Upper lobe of left lung (tissue), 6 donors: ENCODE results near the gene AKAP8L. TPM values are rescaled to one million over a fixed set of nuclear protein-coding genes. Genes with fewer than 3 reads are reported as not detected.
"Not testable (repeated sequence)": the region's sequence is repeated elsewhere in the genome, so short reads cannot be mapped to it uniquely, and the experiment has no call there.

Source experiments
- ATAC-seq, 2 donors: fragments of 200-7000 bp; cut with Tn5 transposase; one replicate each; pipeline ENCODE4 v1.9.1; 2022; ENCODE audit warnings: mild to moderate bottlenecking in 2 of 2, moderate library complexity in 2 of 2; ENCODE audit not compliant: low FRiP score in 2 of 2
- DNase-seq, 2 donors: peaks; one replicate each; pipeline ENCODE4 v3.0.0-alpha.2; 2019 to 2020
- H3K27ac ChIP-seq, 4 donors: fragments of 200-600 bp; sonication (generic); one replicate each; pipeline ENCODE4 v1.5.1; 2016 to 2019
- H3K27me3 ChIP-seq, 4 donors: fragments of 200-600 bp; sonication (generic); one replicate each; pipeline ENCODE4 v1.5.1; 2017 to 2019
- H3K36me3 ChIP-seq, 4 donors: fragments of 200-600 bp; sonication (generic); one replicate each; pipeline ENCODE4 v1.5.1; 2016 to 2019
- H3K4me1 ChIP-seq, 4 donors: fragments of 200-600 bp; sonication (generic); one replicate each; pipeline ENCODE4 v1.5.1; 2018 to 2019
- H3K4me3 ChIP-seq, 4 donors: fragments of 200-600 bp; sonication (generic); one replicate each; pipeline ENCODE4 v1.5.1; 2017 to 2019; ENCODE audit warnings: mild to moderate bottlenecking in 2 of 4, moderate library complexity in 1 of 4
- H3K9me3 ChIP-seq, 4 donors: fragments of 200-600 bp; sonication (generic); one replicate each; pipeline ENCODE4 v1.5.1; 2018 to 2019
- CTCF ChIP-seq, 6 experiments: fragments of 450-650 bp in 4 of 6; fragments of 200-600 bp in 2 of 6; sonication (generic) in 2 of 6; IDR thresholded peaks; one replicate each; pipeline ENCODE4 v1.5.1; 2016 to 2019; ENCODE audit warnings: antibody characterized with exemption in 6 of 6
- EP300 ChIP-seq, 4 donors: sonication (generic); formaldehyde crosslinking; IDR thresholded peaks; one replicate each; pipeline ENCODE4 v1.5.1; 2017; ENCODE audit warnings: antibody characterized with exemption in 4 of 4, control low read depth in 2 of 4
- POLR2A ChIP-seq, 4 donors: fragments of 450-650 bp; IDR thresholded peaks; one replicate each; pipeline ENCODE4 v1.5.1; 2016 to 2017; ENCODE audit warnings: antibody characterized with exemption in 4 of 4, mild to moderate bottlenecking in 2 of 4
- POLR2AphosphoS5 ChIP-seq, 2 donors: sonication (generic); formaldehyde crosslinking; IDR thresholded peaks; one replicate each; pipeline ENCODE4 v1.5.1; 2017; ENCODE audit warnings: antibody characterized with exemption in 2 of 2
- WGBS, 2 donors: methylation state at CpG; one replicate each; pipeline ENCODE4 v1.1.5; 2017 to 2018; 5-methylcytosine and 5-hydroxymethylcytosine counted together
- total RNA-seq, 6 donors: library from RNA; depleted of rRNA in 4 of 6; stranded (reverse); fragments of >200 nt in 4 of 6; gene quantifications; one replicate each; pipeline versions ENCODE4 v1.1.0 to v1.2.1, GENCODE V29; 2016 to 2021
- donor health status: DM: no; HTN: no; CAD: no; lungs with moderate emphysema.
- donor health status: DM: no; HTN: yes; CAD: no; lungs with severe emphysema.

The AKAP8L gene
- total RNA-seq, 6 donors from 2014 or later: 79.8 to 476 (median 91.2) TPM

GRCh38 chr19:15412832-15413231 is 6.0 kb downstream of the AKAP8L start:
- no peaks in the 10 kb centered on the region for H3K27me3 ChIP-seq
- TF ChIP-seq CTCF (IDR thresholded peaks at IDR 0.05): no peak
- no peak for TF ChIP-seq POLR2AphosphoS5 (IDR thresholded peaks at IDR 0.05)
- TF ChIP-seq EP300 (IDR thresholded peaks at IDR 0.05): no peak
- no peak for TF ChIP-seq POLR2A (IDR thresholded peaks at IDR 0.05)
- WGBS, 2 donors: 61 to 73% methylated on average over 4 of the region's 4 CpGs
- DNase-seq (no peak), ATAC-seq (no peak)
- H3K36me3 ChIP-seq: peaks cover 0 to 23% (median 9%) of the 10 kb centered on the region in 4 donors
- no peaks in the 10 kb centered on the region for H3K9me3 ChIP-seq
- H3K27ac ChIP-seq: no peak overlapping the region
- peaks cover 42 to 57% (median 52%) of the 10 kb centered on the region in 4 donors for H3K4me1 ChIP-seq
- no peak overlapping the region for H3K4me3 ChIP-seq

GRCh38 chr19:15411351-15411750 is 7.4 kb downstream of the AKAP8L start:
- H3K4me1 ChIP-seq: peaks cover 27 to 52% (median 45%) of the 10 kb centered on the region in 4 donors
- DNase-seq: peak in 1 of 2 donors; percentile 45
- not testable (repeated sequence) for ATAC-seq, H3K9me3 ChIP-seq, H3K4me3 ChIP-seq, H3K27me3 ChIP-seq, H3K27ac ChIP-seq
- 82 to 91% methylated on average over 2 of the region's 2 CpGs for WGBS, 2 donors
- peaks cover 0 to 27% (median 9%) of the 10 kb centered on the region in 4 donors for H3K36me3 ChIP-seq

GRCh38 chr19:15404780-15405211 is 14.0 kb downstream of the AKAP8L start:
- Histone ChIP-seq H3K27me3 (no peaks in the 10 kb centered on the region), H3K27ac (peak overlapping the region in 1 of 4 donors; percentile 32), H3K9me3 (no peaks in the 10 kb centered on the region), H3K4me3 (no peak overlapping the region), H3K4me1 (peaks cover 22 to 37% (median 29%) of the 10 kb centered on the region in 4 donors), H3K36me3 (peaks cover 6 to 64% (median 37%) of the 10 kb centered on the region in 4 donors)
- 50 to 75% methylated on average over 3 of the region's 3 CpGs for WGBS, 2 donors
- DNase-seq: no peak
- TF ChIP-seq POLR2AphosphoS5 (IDR thresholded peaks at IDR 0.05): no peak
- TF ChIP-seq CTCF (IDR thresholded peaks at IDR 0.05): no peak
- TF ChIP-seq POLR2A (IDR thresholded peaks at IDR 0.05): no peak
- no peak for TF ChIP-seq EP300 (IDR thresholded peaks at IDR 0.05)
- ATAC-seq: no peak

- H3K27me3 ChIP-seq: no peaks in the 10 kb centered on the region
- H3K4me1 ChIP-seq: peaks cover 22 to 37% (median 29%) of the 10 kb centered on the region in 4 donors
- WGBS, 2 donors: 62 to 71% methylated on average over 7 of the region's 7 CpGs
- H3K36me3 ChIP-seq: peaks cover 12 to 64% (median 39%) of the 10 kb centered on the region in 4 donors
- no peak overlapping the region for H3K4me3 ChIP-seq
- no peaks in the 10 kb centered on the region for H3K9me3 ChIP-seq
- TF ChIP-seq EP300 (IDR thresholded peaks at IDR 0.05) (no peak), POLR2A (IDR thresholded peaks at IDR 0.05) (no peak), CTCF (IDR thresholded peaks at IDR 0.05) (no peak), POLR2AphosphoS5 (IDR thresholded peaks at IDR 0.05) (no peak)
- ATAC-seq: no peak
- peak; percentile 24 to 44 for DNase-seq
- peak overlapping the region in 3 of 4 donors; percentile 14 to 35 (median 32) for H3K27ac ChIP-seq
Observed at GRCh38 chr19:15404097-15404779, 14.6 kb downstream of the AKAP8L start.

- H3K36me3 ChIP-seq: peaks cover 23 to 68% (median 50%) of the 10 kb centered on the region in 4 donors
- H3K4me1 ChIP-seq: peaks cover 22 to 37% (median 29%) of the 10 kb centered on the region in 4 donors
- H3K27me3 ChIP-seq: no peaks in the 10 kb centered on the region
- H3K27ac ChIP-seq: no peak overlapping the region
- ATAC-seq (no peak), DNase-seq (peak in 1 of 2 donors; percentile 41)
- 86 to 93% methylated on average over 10 of the region's 10 CpGs for WGBS, 2 donors
- TF ChIP-seq POLR2AphosphoS5 (IDR thresholded peaks at IDR 0.05) (no peak), POLR2A (IDR thresholded peaks at IDR 0.05) (no peak), EP300 (IDR thresholded peaks at IDR 0.05) (no peak), CTCF (IDR thresholded peaks at IDR 0.05) (no peak)
- H3K4me3 ChIP-seq: no peak overlapping the region
- H3K9me3 ChIP-seq: no peaks in the 10 kb centered on the region
Observed at GRCh38 chr19:15403151-15403531, 15.6 kb downstream of the AKAP8L start.
